Measurements from ENCODE around the gene CZIB.

The CZIB gene

GRCh38 chr1:53256511-53257453 lies 36.3 kb upstream of the CZIB start:
- ChIA-PET CTCF (interaction anchor here (0.7 kb wide), 1 partner anchor 9 kb away, joined by 3 read pairs; no protein-coding TSS in a partner anchor), POLR2A (interaction anchor here (1.6 kb wide), 1 partner anchor 18 kb away, joined by 3 read pairs; the partner anchor contains the start of gene MAGOH)
- TF ChIP-seq BHLHE40 (IDR thresholded peaks at IDR 0.05; ENCODE audit: borderline replicate concordance) (no peak), ZNF384 (IDR thresholded peaks at IDR 0.05) (no peak), ELF4 (IDR thresholded peaks at IDR 0.05) (no peak), FOXM1 (IDR thresholded peaks at IDR 0.05; ENCODE audit: borderline replicate concordance) (no peak), LEF1 (IDR thresholded peaks at IDR 0.05; ENCODE audit: borderline replicate concordance) (no peak), SP1 (IDR thresholded peaks at IDR 0.05) (no peak), HDGF (IDR thresholded peaks at IDR 0.05; ENCODE audit: borderline replicate concordance) (no peak)
- no peak for DNase-seq (ENCODE audit: extremely low spot score)

- ChIA-PET CTCF (no interaction called here), POLR2A (interaction anchor here (1.7 kb wide), 1 partner anchor 17 kb away, joined by 6 read pairs; the partner anchor contains the start of gene MAGOH)
- DNase-seq (ENCODE audit: extremely low spot score) = no peak
- no peak for TF ChIP-seq FOXK2 (IDR thresholded peaks at IDR 0.05)
- TF ChIP-seq HDGF (IDR thresholded peaks at IDR 0.05; ENCODE audit: borderline replicate concordance) = no peak
- no peak for TF ChIP-seq PKNOX1 (IDR thresholded peaks at IDR 0.05)
- no peak for TF ChIP-seq ARNT (IDR thresholded peaks at IDR 0.05)
- no peak for TF ChIP-seq TARDBP (IDR thresholded peaks at IDR 0.05)
- TF ChIP-seq FOXM1 (IDR thresholded peaks at IDR 0.05; ENCODE audit: borderline replicate concordance) = no peak
- TF ChIP-seq ELF4 (IDR thresholded peaks at IDR 0.05) = no peak
- TF ChIP-seq CTBP1 (IDR thresholded peaks at IDR 0.05; ENCODE audit: borderline replicate concordance) = no peak
- TF ChIP-seq FOXA1 (IDR thresholded peaks at IDR 0.05) = no peak
- no peak for TF ChIP-seq LEF1 (IDR thresholded peaks at IDR 0.05; ENCODE audit: borderline replicate concordance)
Observed at GRCh38 chr1:53255031-53255430, 34.6 kb upstream of the CZIB start.

- DNase-seq (ENCODE audit: extremely low spot score) = no peak
- TF ChIP-seq ZNF384 (IDR thresholded peaks at IDR 0.05) = no peak
- TF ChIP-seq PKNOX1 (IDR thresholded peaks at IDR 0.05) = no peak
- no peak for TF ChIP-seq NFRKB (IDR thresholded peaks at IDR 0.05)
- no peak for TF ChIP-seq SUZ12 (IDR thresholded peaks at IDR 0.05)
- TF ChIP-seq ARNT (IDR thresholded peaks at IDR 0.05) = no peak
- no peak for TF ChIP-seq FOXA1 (IDR thresholded peaks at IDR 0.05)
- no peak for TF ChIP-seq ELF4 (IDR thresholded peaks at IDR 0.05)
- TF ChIP-seq FOXM1 (IDR thresholded peaks at IDR 0.05; ENCODE audit: borderline replicate concordance) = no peak
- TF ChIP-seq TARDBP (IDR thresholded peaks at IDR 0.05) = no peak
- no peak for TF ChIP-seq BHLHE40 (IDR thresholded peaks at IDR 0.05; ENCODE audit: borderline replicate concordance)
- ChIA-PET CTCF (no interaction called here), POLR2A (interaction anchor here (1.7 kb wide), 1 partner anchor 16 kb away, joined by 6 read pairs; the partner anchor contains the start of gene MAGOH)
Observed at GRCh38 chr1:53254011-53254640, 33.7 kb upstream of the CZIB start.

- ChIA-PET POLR2A (interaction anchor here (1.6 kb wide), 2 partner anchors 12 to 29 kb away, joined by 4 read pairs; partner anchors contain the start of genes CZIB and MAGOH), CTCF (no interaction called here)
- TF ChIP-seq NFRKB (IDR thresholded peaks at IDR 0.05) (no peak), ELF4 (IDR thresholded peaks at IDR 0.05) (no peak), L3MBTL2 (conservative IDR thresholded peaks at IDR 0.05) (no peak), SUZ12 (IDR thresholded peaks at IDR 0.05) (no peak), HDGF (IDR thresholded peaks at IDR 0.05; ENCODE audit: borderline replicate concordance) (no peak), LEF1 (IDR thresholded peaks at IDR 0.05; ENCODE audit: borderline replicate concordance) (no peak), SP1 (IDR thresholded peaks at IDR 0.05) (no peak), PKNOX1 (IDR thresholded peaks at IDR 0.05) (no peak), ZNF384 (IDR thresholded peaks at IDR 0.05) (no peak), ARNT (IDR thresholded peaks at IDR 0.05) (no peak), FOXA1 (IDR thresholded peaks at IDR 0.05) (no peak), CTBP1 (IDR thresholded peaks at IDR 0.05; ENCODE audit: borderline replicate concordance) (no peak), FOXK2 (IDR thresholded peaks at IDR 0.05) (no peak), FOXM1 (IDR thresholded peaks at IDR 0.05; ENCODE audit: borderline replicate concordance) (no peak), BHLHE40 (IDR thresholded peaks at IDR 0.05; ENCODE audit: borderline replicate concordance) (no peak), TARDBP (IDR thresholded peaks at IDR 0.05) (no peak)
- DNase-seq (ENCODE audit: extremely low spot score) = no peak
Observed at GRCh38 chr1:53250325-53250724, 29.9 kb upstream of the CZIB start.

- TF ChIP-seq ZNF384 (IDR thresholded peaks at IDR 0.05) = no peak
- TF ChIP-seq SUZ12 (IDR thresholded peaks at IDR 0.05) = no peak
- no peak for TF ChIP-seq TARDBP (IDR thresholded peaks at IDR 0.05)
- TF ChIP-seq FOXA1 (IDR thresholded peaks at IDR 0.05) = no peak
- TF ChIP-seq ARNT (IDR thresholded peaks at IDR 0.05) = no peak
- no peak for TF ChIP-seq L3MBTL2 (conservative IDR thresholded peaks at IDR 0.05)
- no peak for TF ChIP-seq LEF1 (IDR thresholded peaks at IDR 0.05; ENCODE audit: borderline replicate concordance)
- TF ChIP-seq BHLHE40 (IDR thresholded peaks at IDR 0.05; ENCODE audit: borderline replicate concordance) = no peak
- no peak for TF ChIP-seq ELF4 (IDR thresholded peaks at IDR 0.05)
- no peak for TF ChIP-seq CTBP1 (IDR thresholded peaks at IDR 0.05; ENCODE audit: borderline replicate concordance)
- no peak for DNase-seq (ENCODE audit: extremely low spot score)
- POLR2A ChIA-PET = interaction anchor here (1.6 kb wide), 1 partner anchor 12 kb away, joined by 4 read pairs; the partner anchor contains the start of gene MAGOH
- CTCF ChIA-PET = no interaction called here
Observed at GRCh38 chr1:53249706-53250105, 29.3 kb upstream of the CZIB start.

Data from HEK293T (cell line).